HG03571 (cell line): ENCODE results near the gene FBXL4.

Experiments used
- ATAC-seq: cut with Tn5 transposase; IDR thresholded peaks from one replicate; pipeline ENCODE4 v1.9.1; 2021; ENCODE audit not compliant: unreplicated experiment

The FBXL4 gene

DNA sequence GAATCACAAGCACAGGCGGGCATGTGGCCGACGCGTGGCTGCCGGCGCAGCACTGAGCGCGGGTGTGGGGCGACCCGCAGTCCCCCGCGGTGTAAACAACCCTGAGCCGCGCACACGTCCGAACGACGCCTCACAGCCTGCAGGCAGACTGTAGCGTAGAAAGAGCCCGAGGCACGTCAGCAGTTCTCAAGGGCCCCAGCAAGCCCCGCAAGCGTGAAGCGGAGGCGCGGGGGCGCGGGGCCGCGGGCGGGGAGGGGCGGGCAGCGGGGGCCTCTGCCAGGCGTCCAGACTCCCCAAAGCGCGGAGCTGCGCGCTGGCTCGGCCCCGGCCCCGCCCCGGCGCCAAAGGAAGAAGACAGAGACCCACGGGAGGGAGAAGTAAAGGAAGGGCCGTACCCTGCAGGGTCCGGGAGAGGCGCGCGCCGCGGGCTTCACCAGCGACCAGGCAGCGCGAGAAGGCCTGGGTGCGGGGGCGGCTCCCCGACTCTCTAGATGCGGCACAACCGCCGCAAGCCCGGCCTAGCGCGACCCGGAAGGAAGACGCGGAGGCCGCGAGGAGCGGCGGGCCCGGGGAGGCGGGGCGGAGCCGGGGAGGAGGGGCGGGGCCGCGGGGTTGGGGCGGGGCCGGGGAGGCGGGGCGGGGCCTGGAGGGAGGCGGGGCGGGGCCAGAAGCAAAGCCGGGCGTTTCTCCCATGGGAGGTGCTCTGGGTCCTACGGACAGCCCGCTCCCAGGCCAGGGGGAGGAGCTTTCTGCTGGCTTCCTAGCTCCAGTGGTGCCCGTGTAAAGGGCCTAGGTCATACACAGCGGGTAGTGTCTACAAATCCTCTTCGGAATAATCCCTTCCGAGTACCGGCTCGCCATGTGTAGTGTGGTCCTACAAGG lies at the start of gene FBXL4:
Gene FBXL4 (minus strand): TSS at position 536 of the 882 bp plus-strand sequence. CDS start 20,958 bp downstream, outside the sequence.
- ATAC-seq, result peak; percentile 82

DNA sequence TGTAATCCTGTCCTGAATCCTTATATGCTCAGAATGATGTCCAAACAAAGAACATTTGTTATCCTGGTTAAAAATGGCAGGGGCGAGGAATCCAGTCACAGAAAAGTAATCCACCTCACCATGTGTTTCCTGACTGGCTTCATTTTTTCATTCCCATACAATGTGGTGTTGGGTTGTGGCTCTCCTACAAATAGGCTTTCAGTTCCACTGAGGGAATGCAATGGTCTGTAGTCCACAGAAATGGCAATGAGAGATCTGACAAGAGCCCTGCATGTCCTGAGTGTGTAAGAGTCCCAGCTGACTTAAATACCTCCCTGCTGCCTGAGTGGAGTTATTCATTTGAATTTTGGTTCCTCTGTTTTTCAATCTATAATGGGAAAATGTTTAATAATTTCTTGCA lies 47.4 kb upstream of the FBXL4 start:
- no peak for ATAC-seq

DNA sequence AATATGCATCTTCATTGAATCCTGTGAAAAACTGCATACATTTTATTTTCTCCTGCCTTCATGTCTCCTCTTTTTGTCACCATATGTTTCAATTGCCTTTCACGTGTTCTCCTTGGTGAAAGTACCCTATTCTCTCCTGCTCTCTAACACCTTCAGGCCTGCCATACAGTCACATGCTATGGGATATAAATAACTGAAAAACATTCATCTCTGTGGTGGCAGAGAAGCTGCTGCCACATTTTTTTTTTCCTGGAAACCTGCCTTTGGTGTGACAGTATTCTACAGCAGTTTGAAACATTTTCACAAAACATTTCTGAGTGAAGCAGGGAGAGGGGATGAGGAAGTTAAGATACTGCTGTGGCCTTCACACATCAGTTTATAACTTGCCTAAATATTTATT lies 44.8 kb upstream of the FBXL4 start:
- no peak for ATAC-seq

DNA sequence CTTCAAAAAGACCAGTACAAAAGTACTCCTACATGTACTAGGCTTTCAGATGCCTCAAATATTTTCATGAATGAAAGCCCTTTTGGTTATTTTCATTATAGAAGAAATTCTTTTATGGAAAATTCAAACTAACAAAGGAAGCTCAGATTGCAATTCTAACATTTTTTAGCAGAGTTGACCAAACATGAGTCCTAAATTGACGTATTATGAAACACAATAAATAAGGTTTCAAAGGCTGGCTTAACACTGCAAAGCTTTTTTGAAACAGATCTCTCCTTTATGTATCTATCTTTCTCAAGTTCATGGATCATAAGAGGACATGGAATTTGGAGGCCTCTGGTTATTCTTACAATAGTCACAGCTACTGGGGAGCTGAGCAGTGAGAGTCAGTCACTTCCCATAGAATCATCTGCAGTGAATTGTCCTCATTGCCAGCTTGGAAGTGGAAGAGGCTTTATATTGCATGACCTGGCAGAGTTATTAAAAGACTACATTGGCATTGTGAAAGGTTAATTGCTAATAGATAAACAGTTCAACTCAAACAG lies 38.4 kb upstream of the FBXL4 start:
- no peak for ATAC-seq

DNA sequence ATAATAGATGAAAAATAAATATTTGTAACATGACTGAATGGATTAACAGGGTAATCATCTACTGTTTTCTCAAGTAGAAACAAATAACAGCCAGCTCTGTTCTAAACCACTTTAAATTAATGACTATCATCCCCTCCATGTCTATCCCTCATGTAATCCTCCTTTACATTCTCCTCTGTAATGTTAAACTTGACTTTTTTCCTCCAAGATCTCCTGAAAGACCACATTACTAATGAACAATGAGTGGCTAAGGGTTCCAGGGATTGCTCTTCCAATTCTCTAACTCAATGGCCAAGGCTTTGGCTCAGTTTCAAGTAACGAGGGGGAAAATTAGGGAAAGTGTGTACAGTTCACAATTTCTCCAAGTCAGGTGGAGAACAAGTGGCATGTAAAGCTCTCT lies 37.6 kb upstream of the FBXL4 start:
- ATAC-seq, result no peak

DNA sequence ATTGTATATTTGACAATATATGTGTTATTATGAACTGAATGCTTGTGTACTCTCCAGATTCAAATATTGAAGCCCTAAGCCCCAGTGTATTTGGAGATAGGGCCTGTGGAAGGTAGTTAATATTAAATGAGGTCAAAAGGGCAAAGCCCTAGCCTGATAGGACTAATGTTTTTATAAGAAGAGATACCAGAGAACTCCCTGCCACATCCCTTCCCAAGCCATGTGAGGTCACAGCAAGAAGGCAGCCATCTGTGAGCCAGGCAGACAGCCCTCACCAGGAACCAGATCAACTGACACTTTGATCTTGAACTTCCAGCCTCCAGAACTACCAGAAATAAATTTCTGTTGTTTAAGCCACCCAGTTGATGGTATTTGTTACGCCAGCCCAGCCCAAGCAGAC lies 36.4 kb upstream of the FBXL4 start:
- ATAC-seq, result no peak

DNA sequence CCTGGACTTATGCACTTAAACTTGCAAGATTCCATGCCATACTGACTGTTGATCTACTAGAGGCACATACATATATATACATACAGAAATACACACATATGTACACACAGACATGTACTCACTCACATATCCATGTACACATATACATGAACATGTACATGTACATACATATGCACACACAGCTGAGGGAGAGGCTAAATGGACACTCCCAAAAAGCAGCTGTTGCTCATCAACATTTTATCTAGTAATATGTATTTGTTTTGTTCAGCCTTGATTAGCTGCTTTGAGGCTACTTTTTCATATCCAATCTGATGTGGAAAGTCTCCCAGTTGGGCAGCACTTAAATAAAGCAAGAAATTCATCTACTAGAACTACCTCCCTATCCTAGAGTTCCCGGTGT lies 33.7 kb upstream of the FBXL4 start:
- ATAC-seq, result no peak

DNA sequence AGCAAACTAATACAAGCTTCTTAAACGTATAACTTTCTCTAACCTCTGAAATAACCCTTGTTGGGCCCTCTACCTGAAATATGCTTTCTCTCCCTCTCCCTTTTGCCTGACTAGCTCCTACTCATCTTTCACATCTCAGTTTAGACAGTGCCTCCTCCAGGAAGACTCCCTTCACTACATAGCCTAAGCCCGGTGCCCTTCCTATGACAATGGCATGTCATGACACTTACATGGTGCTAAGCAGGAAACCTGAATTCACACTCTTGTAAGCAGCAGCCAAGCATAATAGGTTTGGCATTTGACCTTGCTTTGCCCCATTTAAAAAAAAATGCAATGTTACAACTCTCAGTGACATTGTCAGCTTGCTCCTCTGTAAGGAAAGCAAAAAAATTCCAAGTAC lies 33.1 kb upstream of the FBXL4 start:
- no peak for ATAC-seq

DNA sequence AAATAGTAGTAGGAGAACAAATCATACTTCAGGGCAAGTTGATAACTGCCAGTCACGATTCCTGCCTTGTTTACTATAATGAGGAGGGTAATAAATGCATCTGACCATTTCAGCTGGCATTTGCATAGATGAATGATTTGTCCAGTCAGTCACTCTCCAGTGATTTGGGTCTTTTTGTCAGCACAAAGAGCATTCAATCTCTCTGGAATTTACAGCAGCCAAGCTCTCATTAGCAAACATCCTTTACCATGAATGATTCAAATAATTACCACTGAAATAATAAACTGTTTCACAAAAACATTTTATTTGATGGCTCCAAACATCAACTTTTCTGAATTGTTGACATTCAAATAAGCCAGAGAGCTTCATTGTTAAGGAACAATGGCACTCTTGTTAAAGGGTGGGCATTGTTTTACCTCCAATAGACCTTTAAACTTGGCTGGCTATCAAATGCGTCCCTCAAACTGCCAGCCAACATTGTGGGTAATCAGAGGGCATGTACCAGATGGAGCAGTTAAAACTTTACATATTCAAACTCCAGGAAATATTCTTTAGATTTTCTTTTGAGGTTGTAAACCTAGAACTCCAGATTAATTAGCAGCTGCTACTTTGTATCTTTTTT lies 30.0 kb upstream of the FBXL4 start:
- ATAC-seq, result no peak

DNA sequence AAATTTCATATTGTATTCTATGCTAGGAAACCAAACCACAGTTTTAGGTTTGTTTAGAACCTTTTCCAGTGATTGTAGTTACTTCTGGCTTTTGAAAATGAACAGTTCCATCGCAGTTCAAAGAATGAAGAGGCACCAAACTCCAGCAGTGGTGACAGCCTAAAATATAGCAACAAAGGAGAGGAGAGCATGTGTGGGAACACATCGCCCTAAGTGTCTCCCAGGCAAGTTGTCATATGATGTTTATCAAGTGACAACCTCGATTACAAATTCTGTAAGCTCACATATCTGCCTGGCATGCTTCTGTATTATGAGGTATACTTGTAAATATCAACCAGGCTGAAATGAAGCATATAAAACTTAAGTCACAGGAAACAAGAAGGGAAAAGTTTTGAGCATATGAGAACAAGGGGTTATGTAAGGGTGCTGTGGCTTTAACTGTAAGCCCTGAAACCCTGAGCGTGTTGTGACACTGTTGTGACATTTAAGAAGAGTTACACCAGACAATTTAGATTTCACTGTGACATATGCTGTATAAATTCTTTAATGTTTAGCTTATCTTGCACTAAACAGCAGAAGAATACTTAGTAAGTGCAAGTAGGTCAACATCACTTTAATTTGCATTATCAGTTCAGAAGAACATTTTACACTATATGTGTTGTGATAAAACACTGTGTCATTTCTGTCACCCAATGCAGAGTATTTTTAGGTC lies 29.1 kb upstream of the FBXL4 start:
- no peak for ATAC-seq

DNA sequence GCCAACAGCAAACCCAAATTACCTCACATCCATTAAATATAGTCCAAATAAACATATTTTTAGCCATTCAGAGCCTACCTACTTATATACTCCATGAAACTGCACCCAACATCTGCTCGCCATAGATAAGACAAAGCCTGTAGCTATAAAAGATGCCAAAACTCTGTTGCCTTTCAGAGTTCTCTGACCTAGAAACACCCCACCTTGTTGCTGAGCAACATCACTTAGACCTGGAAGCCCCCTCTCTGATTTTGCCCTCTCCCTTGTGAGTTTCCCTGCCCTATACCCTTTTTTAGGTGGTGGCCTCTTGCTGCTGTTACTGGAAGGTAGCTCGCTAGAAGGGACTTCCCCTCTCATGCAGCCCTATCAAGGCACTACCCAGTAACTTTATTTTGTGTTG lies 27.7 kb upstream of the FBXL4 start:
- no peak for ATAC-seq

DNA sequence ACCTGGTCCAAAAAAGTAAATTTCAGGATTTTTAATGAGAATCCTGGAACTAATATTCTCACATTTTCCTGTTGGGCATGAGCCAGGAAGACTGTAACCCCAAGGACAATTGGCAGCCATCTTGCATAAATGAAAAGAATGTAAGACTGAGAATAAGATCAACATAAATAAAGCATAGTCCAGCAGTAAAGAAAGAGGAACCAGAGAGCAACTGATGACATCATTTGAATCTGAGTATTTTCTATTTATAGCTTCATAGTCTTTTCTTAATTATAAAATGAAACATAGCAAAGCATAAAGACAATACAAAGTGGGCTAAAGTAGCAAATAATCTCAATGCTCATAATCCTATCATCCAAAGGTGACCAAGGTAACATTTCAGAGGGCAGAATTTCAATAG lies 26.6 kb upstream of the FBXL4 start:
- ATAC-seq, result no peak

DNA sequence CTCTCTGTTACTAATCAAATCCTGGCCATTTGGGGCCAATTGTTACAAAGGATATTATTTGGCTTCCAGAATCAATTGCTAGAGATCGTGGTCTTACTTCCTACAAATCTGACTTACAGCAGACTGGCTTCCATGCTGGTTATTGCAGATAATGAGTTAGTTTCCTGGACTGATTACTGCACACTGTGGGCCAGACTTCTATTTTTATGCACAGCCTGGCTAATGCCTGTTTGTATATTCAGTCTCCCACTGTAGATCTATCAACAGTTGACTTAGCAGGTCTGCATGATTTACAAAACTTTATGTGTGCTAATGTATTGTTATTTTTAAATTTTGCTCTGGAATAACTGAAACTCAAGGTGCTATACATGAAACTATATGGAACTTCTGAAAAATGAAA lies 25.8 kb upstream of the FBXL4 start:
- ATAC-seq, result no peak

DNA sequence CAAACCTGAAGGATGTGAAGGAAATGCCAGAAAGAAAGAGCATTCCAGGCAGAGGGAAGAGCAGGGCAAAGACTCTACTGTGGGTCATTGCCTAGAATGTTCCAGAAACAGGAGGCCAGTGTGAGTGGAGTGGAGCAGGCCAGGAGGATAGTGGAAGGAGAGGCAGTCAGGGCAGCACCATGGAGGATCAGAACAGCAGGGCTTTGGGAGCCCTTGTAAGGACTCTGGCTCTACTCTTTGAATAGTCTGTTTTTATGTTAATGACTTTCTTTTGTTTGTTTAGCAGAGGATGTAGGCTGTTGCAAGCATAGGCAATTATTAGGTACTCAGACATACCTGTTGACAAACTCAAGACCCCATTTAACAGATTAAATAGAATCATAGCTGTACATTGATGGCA lies 23.6 kb upstream of the FBXL4 start:
- no peak for ATAC-seq

DNA sequence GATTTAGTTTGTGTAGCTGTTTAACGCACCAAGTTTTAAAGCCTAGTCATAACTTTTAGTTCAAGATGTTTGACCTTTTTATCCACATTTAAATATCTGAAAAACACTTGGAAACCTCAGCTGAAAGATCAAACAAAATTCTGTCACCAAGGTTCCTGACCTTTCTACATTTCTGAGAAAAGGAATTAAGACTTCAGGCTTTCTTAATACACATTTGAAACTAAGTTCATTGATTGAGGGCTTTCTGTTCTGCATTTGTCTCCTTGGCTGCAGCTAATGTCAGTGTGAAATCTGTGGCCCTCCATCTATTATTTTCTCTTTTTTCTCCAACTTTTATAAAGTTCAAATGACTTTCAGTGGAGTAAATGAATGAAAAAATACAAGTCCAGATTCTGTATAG lies 22.7 kb upstream of the FBXL4 start:
- ATAC-seq, result no peak

DNA sequence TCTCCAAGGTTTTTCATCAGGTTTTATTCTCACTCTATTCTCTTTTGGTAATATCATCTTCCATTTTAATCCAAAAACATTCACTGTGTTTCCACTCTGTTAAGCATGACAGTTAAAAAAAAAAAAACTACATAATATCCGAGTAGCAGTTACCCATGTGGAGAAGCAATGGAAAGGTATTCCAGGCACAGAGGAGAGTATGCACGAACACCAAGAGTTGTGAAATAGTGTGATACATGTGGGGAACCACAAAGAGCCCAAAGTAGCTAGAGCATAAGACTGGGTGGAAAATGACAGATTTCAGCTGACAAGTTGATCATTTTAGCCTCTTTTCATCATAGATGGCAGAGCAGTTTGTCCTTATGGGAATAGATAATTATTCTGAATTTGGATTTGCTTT lies 19.9 kb upstream of the FBXL4 start:
- ATAC-seq, result no peak

DNA sequence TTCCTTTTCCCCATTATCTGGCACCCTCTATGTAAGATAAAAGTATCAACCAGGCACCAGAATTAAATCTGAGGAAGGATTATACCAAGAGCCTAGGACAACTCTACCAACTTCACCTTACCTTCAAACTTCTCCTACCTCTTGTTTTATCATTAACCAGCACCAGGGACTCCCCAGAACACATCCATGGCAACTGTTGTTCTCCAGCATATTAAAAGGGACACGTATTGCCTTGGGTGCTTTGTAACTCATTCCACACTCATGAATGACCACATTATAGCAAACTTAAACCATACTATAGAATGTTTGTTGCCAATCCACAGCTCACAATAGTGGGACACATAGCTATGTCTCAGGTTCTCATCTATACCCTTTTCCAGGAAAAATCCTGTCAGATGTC lies 11.9 kb upstream of the FBXL4 start:
- ATAC-seq, result no peak

DNA sequence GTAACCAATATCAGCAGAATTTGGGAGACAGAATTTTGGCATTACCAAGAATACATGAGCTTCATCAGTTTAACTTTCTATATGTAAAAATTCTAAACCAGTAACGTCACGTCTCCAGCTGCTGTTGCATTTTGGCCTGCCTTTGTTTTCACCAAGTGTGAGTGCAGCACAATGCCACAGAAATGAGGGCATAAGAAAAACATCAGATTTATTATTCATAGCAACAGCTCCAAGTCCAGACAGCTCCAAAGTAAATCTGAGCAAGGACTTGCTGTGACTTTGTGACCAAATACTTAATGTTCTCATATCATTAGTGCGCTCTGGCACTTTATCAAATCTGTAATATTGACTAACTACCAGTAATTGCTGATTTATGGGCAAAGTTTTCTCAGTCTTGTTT lies 11.0 kb upstream of the FBXL4 start:
- no peak for ATAC-seq

DNA sequence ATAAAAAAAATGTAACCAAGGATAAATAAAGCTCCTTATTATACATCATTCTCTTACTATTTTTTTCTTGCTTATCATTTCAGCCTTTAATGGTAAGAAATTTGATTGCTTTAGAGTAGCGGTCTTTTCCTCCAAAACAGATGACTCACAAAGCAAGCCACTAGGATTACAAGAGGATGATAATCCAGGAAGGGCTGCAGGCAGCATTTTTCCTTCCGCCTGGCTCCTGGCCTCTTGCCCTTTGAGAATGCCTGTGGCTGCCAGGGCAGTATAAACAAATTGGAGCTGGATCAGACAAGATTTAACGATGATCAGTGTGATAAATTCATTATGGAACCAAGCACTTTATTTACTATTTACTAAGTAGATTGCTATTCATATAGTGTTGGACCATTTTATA lies 9.7 kb upstream of the FBXL4 start:
- no peak for ATAC-seq

DNA sequence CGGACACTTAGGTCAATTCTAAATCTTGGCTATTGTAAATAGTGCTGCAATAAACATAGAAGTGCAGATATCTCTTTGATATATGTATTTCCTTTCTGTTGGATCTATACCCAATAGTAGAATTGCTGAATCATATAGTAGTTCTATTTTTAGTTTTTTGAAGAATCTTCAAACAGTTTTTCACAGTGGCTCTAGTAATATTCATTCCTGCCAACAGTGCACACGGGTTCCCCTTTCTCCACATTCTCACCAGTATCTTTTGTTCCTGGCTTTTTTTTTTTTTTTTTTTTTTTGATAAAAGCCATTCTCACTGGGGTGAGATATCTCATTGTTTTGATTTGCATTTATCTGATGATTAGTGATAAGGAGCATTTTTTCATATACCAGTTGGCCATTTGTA lies 1.8 kb upstream of the FBXL4 start:
- ATAC-seq, result no peak

DNA sequence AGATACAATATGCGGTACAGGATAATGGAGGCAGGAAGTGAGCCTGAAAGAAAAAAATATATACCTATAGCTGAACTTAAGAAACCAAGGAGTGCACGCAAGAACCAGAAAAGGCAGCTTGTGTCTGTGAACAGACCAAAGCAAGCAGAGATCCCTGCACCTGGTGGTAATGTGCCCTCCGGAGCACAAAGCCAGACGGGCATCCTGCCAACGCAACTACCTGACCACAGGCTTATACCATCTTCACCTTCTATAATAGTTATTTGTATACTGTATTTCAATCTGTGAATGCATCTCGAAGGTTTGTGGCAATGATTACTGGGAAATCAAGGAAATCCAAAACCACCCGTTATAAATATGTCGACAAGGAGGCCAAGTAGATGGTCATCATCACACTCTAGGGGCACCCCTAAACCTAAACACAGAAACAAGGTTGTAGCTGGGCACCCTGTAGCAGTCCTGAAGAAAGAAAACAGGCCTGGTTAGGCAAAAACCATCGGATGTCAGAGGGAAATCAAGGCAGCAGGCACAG lies 801 bp downstream of the FBXL4 start:
- ATAC-seq, result peak; percentile 24
